SK-N-SH treated with all-trans-retinoic acid at 6 μM for 48 hours (cell line): ENCODE data around the gene TNS1.

Source experiments
- ATAC-seq: fragments of 200-7000 bp; cut with Tn5 transposase; 3 replicates; pipeline ENCODE4 v1.9.1; 2020; ENCODE audit warnings: mild to moderate bottlenecking, moderate library complexity
- ARNTL ChIP-seq: fragments of 450-650 bp; formaldehyde crosslinking; IDR thresholded peaks from 2 replicates; pipeline ENCODE4 v1.5.0; 2020; ENCODE audit warnings: low read depth, mild to moderate bottlenecking, moderate library complexity, borderline replicate concordance
- BACH2 ChIP-seq: fragments of 250-450 bp; sonication (Bioruptor Pico); IDR thresholded peaks from 2 replicates; pipeline ENCODE4 v1.9.0; 2021; ENCODE audit warnings: mild to moderate bottlenecking, borderline replicate concordance
- CSDC2 ChIP-seq: fragments of 250-450 bp; sonication (Bioruptor Pico); IDR thresholded peaks from 2 replicates; pipeline ENCODE4 v1.5.0; 2020; ENCODE audit warnings: mild to moderate bottlenecking, moderate library complexity
- ESRRG ChIP-seq: fragments of 250-450 bp; sonication (Bioruptor Pico); IDR thresholded peaks from 2 replicates; pipeline ENCODE4 v1.6.1; 2021; ENCODE audit warnings: mild to moderate bottlenecking
- GLIS3 ChIP-seq: fragments of 250-450 bp; sonication (Bioruptor Pico); IDR thresholded peaks from 2 replicates; pipeline ENCODE4 v1.5.0; 2020; ENCODE audit warnings: mild to moderate bottlenecking, moderate library complexity
- ISL1 ChIP-seq: fragments of 250-450 bp; sonication (Bioruptor Pico); IDR thresholded peaks from 2 replicates; pipeline ENCODE4 v2.1.2; 2022; ENCODE audit warnings: mild to moderate bottlenecking, moderate library complexity
- OSR1 ChIP-seq: fragments of 250-450 bp; sonication (Bioruptor Pico); IDR thresholded peaks from 2 replicates; pipeline ENCODE4 v1.8.0; 2022; ENCODE audit warnings: moderate library complexity, mild to moderate bottlenecking, inconsistent platforms
- POU6F1 ChIP-seq: fragments of 250-450 bp; sonication (Bioruptor Pico); IDR thresholded peaks from 2 replicates; pipeline ENCODE4 v1.8.0; 2021; ENCODE audit warnings: low read depth, mild to moderate bottlenecking, moderate library complexity, borderline replicate concordance
- PPARA ChIP-seq: fragments of 250-450 bp; sonication (Bioruptor Pico); IDR thresholded peaks from 2 replicates; pipeline ENCODE4 v1.5.0; 2020; ENCODE audit warnings: mild to moderate bottlenecking, borderline replicate concordance
- RARB ChIP-seq: fragments of 250-450 bp; sonication (Bioruptor Pico); IDR thresholded peaks from 2 replicates; pipeline ENCODE4 v1.8.0; 2021; ENCODE audit warnings: mild to moderate bottlenecking, moderate library complexity
- SNAI2 ChIP-seq: fragments of 250-450 bp; sonication (Bioruptor Pico); IDR thresholded peaks from 2 replicates; pipeline ENCODE4 v1.5.0; 2020; ENCODE audit warnings: mild to moderate bottlenecking, moderate library complexity
- TCF4 ChIP-seq: fragments of 250-450 bp; sonication (Bioruptor Pico); IDR thresholded peaks from 2 replicates; pipeline ENCODE4 v1.8.0; 2021; ENCODE audit warnings: mild to moderate bottlenecking, moderate library complexity, borderline replicate concordance
- TOX ChIP-seq: fragments of 250-450 bp; sonication (Bioruptor Pico); IDR thresholded peaks from 2 replicates; pipeline ENCODE4 v1.8.0; 2021; ENCODE audit warnings: mild to moderate bottlenecking, moderate library complexity, borderline replicate concordance
- ZC3H10 ChIP-seq: fragments of 250-450 bp; sonication (Bioruptor Pico); IDR thresholded peaks from 2 replicates; pipeline ENCODE4 v1.5.1; 2021; ENCODE audit warnings: mild to moderate bottlenecking, moderate library complexity
- ZFP3 ChIP-seq: fragments of 250-450 bp; sonication (Bioruptor Pico); IDR thresholded peaks from 2 replicates; pipeline ENCODE4 v1.5.0; 2020; ENCODE audit warnings: mild to moderate bottlenecking, moderate library complexity
- ZNF565 ChIP-seq: fragments of 450-650 bp; formaldehyde crosslinking; conservative IDR thresholded peaks from 2 replicates; pipeline ENCODE4 v1.5.0; 2020; ENCODE audit warnings: low read depth, mild to moderate bottlenecking, moderate library complexity
- ZNF70 ChIP-seq: fragments of 450-650 bp; formaldehyde crosslinking; IDR thresholded peaks from 2 replicates; pipeline ENCODE4 v1.5.0; 2020; ENCODE audit warnings: mild to moderate bottlenecking, moderate library complexity
- ZNF8 ChIP-seq: fragments of 450-650 bp; formaldehyde crosslinking; IDR thresholded peaks from 2 replicates; pipeline ENCODE4 v1.5.0; 2020; ENCODE audit warnings: mild to moderate bottlenecking, moderate library complexity
- TF ChIP-seq, protein P1 (sequence below): fragments of 250-450 bp; sonication (Bioruptor Pico); IDR thresholded peaks from 2 replicates; pipeline ENCODE4 v1.5.1; 2021; ENCODE audit warnings: mild to moderate bottlenecking, moderate library complexity
- TF ChIP-seq, protein P2 (sequence below): fragments of 250-450 bp; sonication (Bioruptor Pico); IDR thresholded peaks from 2 replicates; pipeline ENCODE4 v1.5.1; 2020; ENCODE audit warnings: low read depth, mild to moderate bottlenecking, moderate library complexity
- TF ChIP-seq, protein P3 (sequence below): fragments of 250-450 bp; sonication (Bioruptor Pico); IDR thresholded peaks from 2 replicates; pipeline ENCODE4 v1.8.0; 2020; ENCODE audit warnings: mild to moderate bottlenecking, moderate library complexity, borderline replicate concordance

Gene TNS1

GRCh38 chr2:217822296-217823252, 180.2 kb downstream of the TNS1 start:
- TF ChIP-seq ESRRG (CRISPR knock-in tag) (no peak), RARB (CRISPR knock-in tag) (no peak), ZFP3 (CRISPR knock-in tag) (no peak), ISL1 (no peak), ZNF565 (CRISPR knock-in tag) (no peak)
- TF ChIP-seq, protein P1, sequence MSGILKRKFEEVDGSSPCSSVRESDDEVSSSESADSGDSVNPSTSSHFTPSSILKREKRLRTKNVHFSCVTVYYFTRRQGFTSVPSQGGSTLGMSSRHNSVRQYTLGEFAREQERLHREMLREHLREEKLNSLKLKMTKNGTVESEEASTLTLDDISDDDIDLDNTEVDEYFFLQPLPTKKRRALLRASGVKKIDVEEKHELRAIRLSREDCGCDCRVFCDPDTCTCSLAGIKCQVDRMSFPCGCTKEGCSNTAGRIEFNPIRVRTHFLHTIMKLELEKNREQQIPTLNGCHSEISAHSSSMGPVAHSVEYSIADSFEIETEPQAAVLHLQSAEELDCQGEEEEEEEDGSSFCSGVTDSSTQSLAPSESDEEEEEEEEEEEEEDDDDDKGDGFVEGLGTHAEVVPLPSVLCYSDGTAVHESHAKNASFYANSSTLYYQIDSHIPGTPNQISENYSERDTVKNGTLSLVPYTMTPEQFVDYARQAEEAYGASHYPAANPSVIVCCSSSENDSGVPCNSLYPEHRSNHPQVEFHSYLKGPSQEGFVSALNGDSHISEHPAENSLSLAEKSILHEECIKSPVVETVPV (CRISPR knock-in tag), result no peak
- peak; percentile 53 for ATAC-seq

GRCh38 chr2:217821536-217822147, 181.2 kb downstream of the TNS1 start:
- ATAC-seq, result no peak
- TF ChIP-seq ZNF8 (CRISPR knock-in tag) (no peak), OSR1 (CRISPR knock-in tag) (no peak), CSDC2 (no peak)
- TF ChIP-seq, protein P1 (CRISPR knock-in tag), result no peak

DNA sequence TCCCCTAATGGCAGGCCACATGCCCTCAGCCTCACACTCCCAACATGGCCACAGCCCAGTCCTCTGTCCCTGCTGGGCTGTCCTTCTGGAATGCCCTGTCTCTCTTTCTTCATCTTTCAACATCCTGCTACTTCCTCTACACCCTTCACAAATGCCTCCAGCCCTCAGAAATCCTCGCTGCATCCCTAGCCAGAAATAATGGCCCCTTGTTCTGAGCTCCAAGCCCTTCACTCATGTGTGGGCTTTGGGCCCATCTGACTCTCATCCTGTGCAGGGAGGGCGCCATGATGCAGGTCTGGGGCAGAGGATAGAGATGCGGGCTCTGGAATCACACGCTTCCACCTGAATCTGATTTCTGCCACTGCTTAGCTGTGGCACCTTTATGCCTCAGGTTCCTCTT, 181.9 kb downstream of the TNS1 start:
- no peak for ATAC-seq
- TF ChIP-seq SNAI2 (CRISPR knock-in tag) (no peak), OSR1 (CRISPR knock-in tag) (no peak), ZC3H10 (CRISPR knock-in tag) (no peak), ISL1 (no peak), TOX (CRISPR knock-in tag) (no peak), ZNF8 (CRISPR knock-in tag) (no peak), ZNF565 (CRISPR knock-in tag) (no peak), GLIS3 (no peak), ARNTL (no peak), CSDC2 (no peak), PPARA (CRISPR knock-in tag) (no peak), TCF4 (CRISPR knock-in tag) (no peak), ZNF70 (CRISPR knock-in tag) (no peak), POU6F1 (no peak), ZFP3 (CRISPR knock-in tag) (no peak), BACH2 (CRISPR knock-in tag) (no peak)
- TF ChIP-seq, protein P1 (CRISPR knock-in tag), result no peak
- TF ChIP-seq, protein P2, sequence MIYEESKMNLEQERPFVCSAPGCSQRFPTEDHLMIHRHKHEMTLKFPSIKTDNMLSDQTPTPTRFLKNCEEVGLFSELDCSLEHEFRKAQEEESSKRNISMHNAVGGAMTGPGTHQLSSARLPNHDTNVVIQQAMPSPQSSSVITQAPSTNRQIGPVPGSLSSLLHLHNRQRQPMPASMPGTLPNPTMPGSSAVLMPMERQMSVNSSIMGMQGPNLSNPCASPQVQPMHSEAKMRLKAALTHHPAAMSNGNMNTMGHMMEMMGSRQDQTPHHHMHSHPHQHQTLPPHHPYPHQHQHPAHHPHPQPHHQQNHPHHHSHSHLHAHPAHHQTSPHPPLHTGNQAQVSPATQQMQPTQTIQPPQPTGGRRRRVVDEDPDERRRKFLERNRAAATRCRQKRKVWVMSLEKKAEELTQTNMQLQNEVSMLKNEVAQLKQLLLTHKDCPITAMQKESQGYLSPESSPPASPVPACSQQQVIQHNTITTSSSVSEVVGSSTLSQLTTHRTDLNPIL (CRISPR knock-in tag), result no peak
- TF ChIP-seq, protein P3, sequence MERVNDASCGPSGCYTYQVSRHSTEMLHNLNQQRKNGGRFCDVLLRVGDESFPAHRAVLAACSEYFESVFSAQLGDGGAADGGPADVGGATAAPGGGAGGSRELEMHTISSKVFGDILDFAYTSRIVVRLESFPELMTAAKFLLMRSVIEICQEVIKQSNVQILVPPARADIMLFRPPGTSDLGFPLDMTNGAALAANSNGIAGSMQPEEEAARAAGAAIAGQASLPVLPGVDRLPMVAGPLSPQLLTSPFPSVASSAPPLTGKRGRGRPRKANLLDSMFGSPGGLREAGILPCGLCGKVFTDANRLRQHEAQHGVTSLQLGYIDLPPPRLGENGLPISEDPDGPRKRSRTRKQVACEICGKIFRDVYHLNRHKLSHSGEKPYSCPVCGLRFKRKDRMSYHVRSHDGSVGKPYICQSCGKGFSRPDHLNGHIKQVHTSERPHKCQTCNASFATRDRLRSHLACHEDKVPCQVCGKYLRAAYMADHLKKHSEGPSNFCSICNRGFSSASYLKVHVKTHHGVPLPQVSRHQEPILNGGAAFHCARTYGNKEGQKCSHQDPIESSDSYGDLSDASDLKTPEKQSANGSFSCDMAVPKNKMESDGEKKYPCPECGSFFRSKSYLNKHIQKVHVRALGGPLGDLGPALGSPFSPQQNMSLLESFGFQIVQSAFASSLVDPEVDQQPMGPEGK (CRISPR knock-in tag), result no peak
